ENCODE measurements around the gene C11orf65.

Gene C11orf65

GRCh38 chr11:108501396-108501795 lies 34.1 kb upstream of the C11orf65 start:
- H3K9me3 ChIP-seq (ENCODE audit: control insufficient read depth, insufficient read depth, low read depth, low read length): no peaks in the 10 kb centered on the region
- no peaks in the 10 kb centered on the region for H3K4me1 ChIP-seq (ENCODE audit: control insufficient read depth, insufficient read depth, low read length)
- ChIA-PET POLR2A (no interaction called here), CTCF (no interaction called here)
- no peak overlapping the region for H3K4me3 ChIP-seq (ENCODE audit: low read depth, low read length)
- H3K36me3 ChIP-seq (ENCODE audit: control insufficient read depth in 2 of 2, insufficient read depth in 1 of 2, low read length in 2 of 2): no peaks in the 10 kb centered on the region
- no peak for TF ChIP-seq ZNF335 (tag by site-specific recombination; conservative IDR thresholded peaks at IDR 0.05)
- no peak for TF ChIP-seq MZF1 (tag by site-specific recombination; IDR thresholded peaks at IDR 0.05; ENCODE audit: borderline replicate concordance)
- no peak for TF ChIP-seq CTCF (tag by site-specific recombination; IDR thresholded peaks at IDR 0.05)
- TF ChIP-seq ZNF664 (tag by site-specific recombination; IDR thresholded peaks at IDR 0.05): no peak
- TF ChIP-seq TCF7L2 (IDR thresholded peaks at IDR 0.05; ENCODE audit: borderline replicate concordance, low read depth, low read length): no peak
- no peak for TF ChIP-seq ZNF114 (tag by site-specific recombination; IDR thresholded peaks at IDR 0.05)
- TF ChIP-seq SP7 (tag by site-specific recombination; IDR thresholded peaks at IDR 0.05): no peak
- no peak for TF ChIP-seq ZNF529 (tag by site-specific recombination; IDR thresholded peaks at IDR 0.05; ENCODE audit: insufficient replicate concordance)
- TF ChIP-seq GLI4 (tag by site-specific recombination; IDR thresholded peaks at IDR 0.05): no peak
- H3K27ac ChIP-seq (ENCODE audit: extremely low read depth, low read depth, low read length): no peak overlapping the region

- ChIA-PET CTCF (no interaction called here), POLR2A (no interaction called here)
- H3K27ac ChIP-seq (ENCODE audit: extremely low read depth, low read depth, low read length): no peak overlapping the region
- no peak overlapping the region for H3K4me3 ChIP-seq (ENCODE audit: low read depth, low read length)
- no peaks in the 10 kb centered on the region for H3K9me3 ChIP-seq (ENCODE audit: control insufficient read depth, insufficient read depth, low read depth, low read length)
- no peaks in the 10 kb centered on the region for H3K4me1 ChIP-seq (ENCODE audit: control insufficient read depth, insufficient read depth, low read length)
- no peak for TF ChIP-seq ZNF10 (tag by site-specific recombination; IDR thresholded peaks at IDR 0.05)
- no peak for TF ChIP-seq ZNF792 (tag by site-specific recombination; IDR thresholded peaks at IDR 0.05)
- TF ChIP-seq ZNF530 (tag by site-specific recombination; IDR thresholded peaks at IDR 0.05; ENCODE audit: low read depth): no peak
- TF ChIP-seq RBAK (tag by site-specific recombination; IDR thresholded peaks at IDR 0.05): no peak
- no peak for TF ChIP-seq OSR2 (tag by site-specific recombination; IDR thresholded peaks at IDR 0.05)
- no peak for TF ChIP-seq ZBTB8A (tag by site-specific recombination; IDR thresholded peaks at IDR 0.05)
- no peak for TF ChIP-seq REST (tag by site-specific recombination; IDR thresholded peaks at IDR 0.05)
- no peak for TF ChIP-seq ZNF670 (tag by site-specific recombination; IDR thresholded peaks at IDR 0.05; ENCODE audit: low read depth)
- no peak for TF ChIP-seq ZNF37A (tag by site-specific recombination; IDR thresholded peaks at IDR 0.05)
- TF ChIP-seq ZFHX2 (tag by site-specific recombination; conservative IDR thresholded peaks at IDR 0.05): no peak
- TF ChIP-seq ZNF169 (tag by site-specific recombination; IDR thresholded peaks at IDR 0.05): no peak
- TF ChIP-seq KLF8 (tag by site-specific recombination; IDR thresholded peaks at IDR 0.05): no peak
- no peak for TF ChIP-seq ZBTB21 (tag by site-specific recombination; IDR thresholded peaks at IDR 0.05)
- no peak for TF ChIP-seq ZNF114 (tag by site-specific recombination; IDR thresholded peaks at IDR 0.05)
- TF ChIP-seq ZNF174 (tag by site-specific recombination; IDR thresholded peaks at IDR 0.05): no peak
- H3K36me3 ChIP-seq (ENCODE audit: control insufficient read depth in 2 of 2, insufficient read depth in 1 of 2, low read length in 2 of 2): no peaks in the 10 kb centered on the region
These were observed 33.4 kb upstream of the C11orf65 start for GRCh38 chr11:108500721-108501120.

Measured in HEK293 (cell line).